GM18519 (cell line): ENCODE results near the gene TPPP.
"Not testable (repeated sequence)": the region's sequence is repeated elsewhere in the genome, so short reads cannot be mapped to it uniquely, and the experiment has no call there.

Source experiments
- ATAC-seq: cut with Tn5 transposase; IDR thresholded peaks from one replicate; pipeline ENCODE4 v1.9.1; 2021; ENCODE audit warnings: mild to moderate bottlenecking, moderate library complexity; ENCODE audit not compliant: unreplicated experiment, low FRiP score

TPPP gene

DNA sequence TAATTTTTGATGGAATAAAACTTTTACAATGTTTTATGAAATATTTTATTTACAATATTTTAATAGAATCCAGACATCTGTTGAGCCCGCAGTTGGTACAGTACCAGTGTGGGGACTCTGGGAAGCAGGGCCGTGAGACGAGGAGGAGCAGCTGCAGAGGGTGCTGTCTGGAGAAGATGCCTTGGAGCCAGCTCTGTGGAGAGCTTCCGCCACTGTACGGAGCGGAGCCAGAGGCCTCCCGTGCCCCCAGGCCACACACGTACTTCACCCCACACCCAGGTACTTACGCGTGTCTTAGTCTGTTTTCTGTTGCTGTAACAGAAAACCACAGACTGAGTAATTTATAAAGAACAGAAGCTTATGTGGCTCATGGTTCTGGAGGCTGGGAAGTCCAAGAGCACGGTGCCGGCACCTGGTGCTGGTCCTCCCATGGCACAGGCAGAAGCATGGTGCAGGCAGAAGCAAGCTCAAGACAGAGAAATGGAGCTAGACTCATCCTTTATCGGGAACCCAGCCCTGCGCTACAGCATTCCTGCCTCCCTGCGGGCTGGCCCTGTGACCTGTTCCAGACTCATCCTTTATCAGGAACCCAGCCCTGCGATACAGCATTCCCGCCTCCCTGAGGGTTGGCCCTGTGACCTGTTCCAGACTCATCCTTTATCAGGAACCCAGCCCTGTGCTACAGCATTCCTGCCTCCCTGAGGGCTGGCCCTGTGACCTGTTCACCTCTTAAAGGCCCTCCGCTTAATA is 57.7 kb downstream of the TPPP start:
- no peak for ATAC-seq

DNA sequence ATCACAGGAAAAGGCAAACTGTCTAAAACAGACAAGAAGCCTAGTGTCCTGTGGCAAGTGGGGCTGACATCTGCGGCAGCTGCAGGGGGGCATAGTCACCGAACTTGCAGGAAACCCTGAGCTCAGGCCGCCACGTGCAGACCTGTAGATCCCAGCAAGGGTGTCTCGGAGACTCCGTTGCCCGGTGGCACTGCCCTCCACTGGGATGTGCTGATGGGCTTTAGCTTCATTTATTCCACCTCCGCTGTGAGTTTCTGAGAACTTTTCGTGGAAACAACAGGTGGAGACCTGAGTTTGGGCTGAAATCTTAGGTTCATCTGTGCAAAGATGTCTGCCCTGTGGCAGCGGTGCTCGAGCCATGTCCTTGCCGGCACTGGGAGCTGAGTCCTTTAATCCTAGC is 59.0 kb downstream of the TPPP start:
- ATAC-seq = no peak

DNA sequence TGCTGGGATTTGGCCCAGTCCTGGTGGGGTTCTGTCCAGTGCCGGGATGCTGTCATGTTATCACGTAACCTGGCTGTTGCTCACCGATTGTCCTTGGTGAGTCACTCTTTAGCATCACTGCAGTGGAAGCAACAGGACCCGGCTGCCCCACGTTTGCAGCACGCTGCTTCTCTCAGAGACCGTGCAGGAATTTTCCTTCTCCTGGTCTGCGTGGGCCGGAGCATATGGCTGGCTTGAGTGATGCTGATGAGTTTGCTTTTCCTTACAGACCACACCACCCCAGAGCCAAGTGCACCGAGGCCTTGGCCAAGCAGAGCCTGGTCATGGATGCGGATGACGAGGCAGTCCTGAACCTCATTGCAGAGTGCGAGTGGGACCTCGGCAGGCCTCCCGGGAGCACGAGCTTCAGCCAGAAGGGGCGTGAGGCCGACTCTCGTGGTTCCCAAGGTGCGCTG is 59.6 kb downstream of the TPPP start:
- no peak for ATAC-seq

DNA sequence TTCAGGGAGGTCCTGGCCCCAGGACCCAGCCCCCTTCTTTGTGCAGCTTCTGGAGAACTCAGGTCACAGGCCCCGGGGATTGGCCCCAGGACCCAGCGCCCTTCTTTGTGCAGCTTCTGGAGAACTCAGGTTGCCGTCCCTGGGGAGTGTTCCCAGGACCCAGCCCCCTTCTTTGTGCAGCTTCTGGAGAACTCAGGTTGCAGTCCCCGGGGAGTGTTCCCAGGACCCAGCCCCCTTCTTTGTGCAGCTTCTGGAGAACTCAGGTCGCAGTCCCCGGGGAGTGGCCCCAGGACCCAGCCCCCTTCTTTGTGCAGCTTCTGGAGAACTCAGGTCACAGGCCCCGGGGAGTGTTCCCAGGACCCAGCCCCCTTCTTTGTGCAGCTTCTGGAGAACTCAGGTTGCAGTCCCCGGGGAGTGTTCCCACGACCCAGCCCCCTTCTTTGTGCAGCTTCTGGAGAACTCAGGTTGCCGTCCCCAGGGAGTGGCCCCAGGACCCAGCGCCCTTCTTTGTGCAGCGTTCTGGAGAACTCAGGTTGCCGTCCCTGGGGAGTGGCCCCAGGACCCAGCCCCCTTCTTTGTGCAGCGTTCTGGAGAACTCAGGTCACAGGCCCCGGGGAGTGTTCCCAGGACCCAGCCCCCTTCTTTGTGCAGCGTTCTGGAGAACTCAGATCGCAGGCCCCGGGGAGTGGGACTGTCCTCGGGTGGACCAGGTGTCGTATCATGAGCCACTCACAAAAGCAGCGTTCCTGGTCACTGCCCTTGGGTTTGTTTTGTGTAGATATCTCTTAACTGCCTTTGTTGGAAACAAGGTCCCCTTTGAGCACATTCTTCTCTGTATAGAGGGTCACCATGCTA is 64.6 kb downstream of the TPPP start:
- ATAC-seq = not testable (repeated sequence)

DNA sequence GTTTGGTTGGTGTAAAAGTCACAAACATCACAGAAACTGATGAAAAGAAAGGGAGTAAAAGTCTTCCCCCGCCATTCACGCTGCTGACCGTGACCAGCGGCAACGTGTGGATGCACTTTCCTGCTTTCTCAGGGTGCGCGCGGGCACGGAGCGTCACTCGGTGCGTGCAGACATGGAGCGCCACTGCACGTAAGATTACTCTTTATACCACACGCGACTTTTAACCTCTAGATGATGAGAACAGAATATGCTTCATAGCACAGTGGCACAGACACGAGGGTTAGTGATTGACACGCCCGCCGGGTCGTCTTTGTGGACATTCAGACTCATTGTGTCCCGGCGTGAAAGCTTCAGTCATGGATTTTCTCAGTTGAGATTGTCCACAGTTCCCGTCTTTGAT is 65.3 kb downstream of the TPPP start:
- no peak for ATAC-seq

DNA sequence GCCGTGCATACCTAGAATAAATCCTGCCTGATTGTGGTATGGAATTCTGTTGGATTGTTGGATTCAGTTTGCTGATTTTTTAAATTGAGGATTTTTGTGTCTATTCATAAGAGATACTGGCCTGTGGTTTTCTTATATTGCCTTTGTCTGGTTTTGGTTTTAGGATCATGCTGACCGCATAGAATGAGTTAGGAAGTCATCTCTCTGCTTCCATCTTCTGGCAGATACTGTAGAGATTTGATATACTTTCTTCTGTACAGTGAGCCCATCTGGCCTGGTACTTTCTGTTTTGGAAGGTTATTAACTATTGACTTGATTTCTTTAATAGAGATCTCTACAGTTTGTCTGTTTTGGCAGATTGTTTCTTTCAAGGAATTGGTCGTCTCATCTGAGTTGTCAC is 66.3 kb downstream of the TPPP start:
- no peak for ATAC-seq

DNA sequence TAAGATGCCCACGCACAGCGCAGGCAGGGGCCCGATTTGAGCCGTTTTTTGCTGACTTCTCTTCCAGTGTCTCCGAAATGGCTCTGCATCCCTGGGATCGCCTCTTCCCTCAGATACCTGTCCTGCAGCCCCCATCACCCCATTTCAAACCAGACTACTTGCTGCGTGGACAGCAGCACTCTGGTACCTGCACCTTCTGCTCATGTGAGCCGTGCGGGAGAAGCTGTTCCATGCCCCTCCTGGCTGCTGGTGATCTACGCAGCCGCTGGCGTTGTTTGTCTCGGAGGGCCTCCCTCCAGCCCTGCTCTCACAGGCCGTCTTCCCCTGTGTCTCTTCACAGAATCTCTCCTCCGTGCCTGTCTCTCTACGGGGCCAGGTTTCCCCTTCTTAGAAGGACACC is 67.6 kb downstream of the TPPP start:
- no peak for ATAC-seq

DNA sequence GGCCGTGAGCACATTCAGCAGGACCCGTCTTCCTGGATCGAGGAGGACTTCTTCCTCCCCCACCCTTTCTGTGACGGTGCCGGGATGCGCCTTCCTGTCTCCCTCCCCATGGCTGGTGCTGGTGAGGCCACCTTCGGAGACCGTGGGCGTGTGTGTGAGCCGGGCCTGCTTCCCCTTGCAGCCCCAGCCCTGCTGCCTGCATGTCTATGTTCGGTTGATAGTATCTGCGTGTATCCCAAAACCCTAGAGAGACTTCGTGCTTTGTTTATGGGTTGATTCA is 68.3 kb downstream of the TPPP start:
- ATAC-seq = no peak

DNA sequence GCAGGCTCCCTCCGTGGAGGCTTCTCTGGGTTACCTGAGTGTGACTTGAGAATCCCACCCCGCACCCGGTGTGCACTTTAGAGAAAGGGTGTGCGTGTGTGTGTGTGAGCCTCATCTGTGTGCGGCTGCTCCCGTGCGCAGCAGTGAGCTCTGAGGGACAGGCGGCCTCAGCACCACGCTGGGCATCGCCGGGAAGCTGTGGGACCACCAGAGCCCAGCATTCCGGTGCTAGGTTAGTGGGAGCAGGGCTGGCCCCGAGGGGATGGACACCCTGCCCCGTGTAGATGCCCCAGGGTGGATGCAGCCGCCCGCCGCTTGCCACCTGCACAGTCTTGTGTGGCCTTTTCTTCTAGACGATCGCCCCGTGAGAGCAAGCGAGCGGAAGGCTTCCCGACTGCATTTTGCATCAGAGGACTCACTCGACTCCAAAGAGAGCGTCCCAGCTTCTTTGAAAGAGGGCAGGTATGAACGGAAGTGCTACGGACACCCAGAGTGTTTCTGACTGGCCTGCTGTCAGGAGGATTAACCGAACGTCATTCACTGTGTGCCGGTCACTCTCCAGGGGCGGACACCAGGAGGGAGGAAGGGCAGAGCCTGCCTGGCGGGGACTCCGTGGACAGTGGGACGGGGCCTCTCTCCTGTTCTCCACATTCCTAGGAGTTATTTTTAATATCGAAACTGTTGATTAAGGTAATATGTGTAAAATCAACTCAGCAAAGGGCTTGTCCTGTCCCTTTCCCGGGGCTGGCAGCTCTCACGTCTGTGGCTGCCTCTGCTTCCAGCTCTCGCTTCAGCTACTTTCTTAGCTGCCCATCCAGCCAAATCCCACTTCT is 68.8 kb downstream of the TPPP start:
- no peak for ATAC-seq

DNA sequence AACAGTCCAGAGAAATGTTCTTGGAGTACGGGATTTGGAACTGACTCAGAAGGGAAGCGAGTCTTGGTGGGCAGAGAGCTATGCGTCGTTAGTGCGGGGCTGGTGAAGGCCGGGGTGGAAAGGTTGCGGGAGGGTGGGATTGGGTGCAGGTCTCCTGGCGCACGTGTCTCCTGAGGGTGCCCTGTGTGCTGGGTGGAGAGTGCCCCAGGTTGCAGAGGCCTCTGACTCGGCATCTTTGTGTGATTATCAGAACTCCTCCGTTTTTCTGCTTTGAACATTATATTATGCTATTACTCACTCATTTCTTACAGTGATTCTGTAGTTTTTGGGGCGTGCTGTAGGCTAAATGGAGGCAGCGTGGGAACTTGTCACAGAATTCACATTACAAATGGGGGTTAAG is 69.6 kb downstream of the TPPP start:
- no peak for ATAC-seq

DNA sequence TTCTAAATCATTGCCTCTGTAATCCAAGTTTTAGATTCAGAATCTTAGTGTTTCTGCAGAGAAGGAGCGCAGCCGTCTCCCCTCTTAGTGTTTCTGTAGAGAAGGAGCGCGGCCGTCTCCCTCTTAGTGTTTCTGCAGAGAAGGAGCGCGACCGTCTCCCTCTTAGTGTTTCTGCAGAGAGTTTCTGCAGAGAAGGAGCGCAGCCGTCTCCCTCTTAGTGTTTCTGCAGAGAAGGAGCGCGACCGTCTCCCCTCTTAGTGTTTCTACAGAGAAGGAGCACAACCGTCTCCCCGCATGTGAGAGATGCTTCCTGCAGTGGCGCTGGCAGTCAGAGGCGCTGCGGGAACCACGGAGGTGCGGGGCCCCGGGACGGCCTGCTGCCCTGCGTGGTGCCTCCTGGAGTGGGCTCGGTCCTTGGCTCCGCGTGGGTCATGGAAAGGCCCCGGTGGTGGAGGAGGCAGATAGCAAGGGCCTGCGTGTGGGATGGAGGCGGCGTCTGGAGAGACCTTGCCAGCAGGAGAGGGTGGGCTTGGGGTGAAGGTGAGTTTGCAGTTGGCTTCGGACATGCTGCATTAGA is 70.1 kb downstream of the TPPP start:
- no peak for ATAC-seq

DNA sequence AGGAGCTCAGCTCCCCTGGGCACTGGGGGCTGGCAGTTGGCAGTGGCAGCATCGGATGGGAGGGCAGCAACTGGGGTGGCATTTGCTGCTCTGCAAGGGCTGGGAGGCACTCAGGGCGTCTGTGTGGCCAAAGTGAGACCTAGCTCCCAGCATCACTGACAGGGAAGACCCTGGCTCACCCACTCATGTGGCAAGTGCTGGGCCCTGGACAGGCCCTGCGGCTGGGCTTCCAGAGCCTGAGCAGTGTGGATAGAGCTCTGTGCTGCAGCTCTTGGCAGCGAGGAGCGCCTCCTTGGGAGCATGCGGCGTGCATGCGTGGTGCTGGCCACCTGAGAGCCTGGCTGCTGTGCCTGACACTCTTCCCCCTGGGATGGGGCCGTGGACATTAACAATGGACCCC is 70.8 kb downstream of the TPPP start:
- ATAC-seq = no peak

DNA sequence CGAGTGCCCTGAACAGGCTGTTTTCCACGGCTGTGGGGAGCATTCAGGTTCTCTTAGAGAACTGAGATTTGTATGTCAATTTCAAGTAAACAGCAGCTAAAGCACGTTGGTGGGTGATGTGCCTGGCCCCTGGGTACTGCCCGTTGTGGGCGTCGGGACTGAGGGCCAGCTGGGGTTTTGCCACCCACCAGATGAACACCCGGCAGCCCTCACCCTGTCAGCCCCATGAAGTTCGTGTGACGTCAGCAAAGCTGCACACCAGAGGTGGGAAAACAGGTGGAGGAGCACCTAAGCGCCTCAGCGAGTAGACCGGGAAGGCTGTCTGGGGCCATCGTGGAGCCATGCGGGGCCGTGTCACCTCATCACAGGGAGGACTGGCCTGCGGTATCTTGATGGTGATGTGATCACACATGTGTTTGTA is 71.8 kb downstream of the TPPP start:
- no peak for ATAC-seq

DNA sequence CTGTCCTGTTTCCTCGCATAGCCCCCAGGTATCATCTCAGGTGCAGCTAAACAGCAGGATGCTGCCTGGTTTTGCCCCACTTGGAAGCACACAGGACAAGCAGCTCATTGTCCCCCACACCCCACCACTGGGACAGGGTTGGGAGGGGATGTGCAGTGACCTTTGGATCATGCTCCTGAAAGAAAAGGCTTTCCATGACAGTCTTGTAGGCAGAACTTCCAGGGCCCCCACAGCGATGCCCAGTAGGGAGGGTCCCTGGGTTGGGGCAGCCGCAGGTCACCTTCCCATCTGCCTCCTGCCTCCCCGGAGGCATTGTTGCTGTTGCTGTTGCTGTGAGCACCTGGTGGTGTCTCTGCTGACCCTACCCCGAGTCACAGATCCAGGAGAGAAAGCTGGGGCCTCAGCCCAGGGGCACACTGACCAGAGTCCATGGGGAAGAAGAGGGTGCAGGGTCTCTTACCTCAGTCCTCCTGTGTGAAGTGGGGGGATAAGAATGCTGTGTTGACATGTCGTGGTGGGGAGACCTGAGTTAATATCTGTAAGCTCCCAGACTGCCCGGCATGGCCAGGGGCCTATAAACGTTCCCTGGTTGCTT is 72.5 kb downstream of the TPPP start:
- no peak for ATAC-seq

DNA sequence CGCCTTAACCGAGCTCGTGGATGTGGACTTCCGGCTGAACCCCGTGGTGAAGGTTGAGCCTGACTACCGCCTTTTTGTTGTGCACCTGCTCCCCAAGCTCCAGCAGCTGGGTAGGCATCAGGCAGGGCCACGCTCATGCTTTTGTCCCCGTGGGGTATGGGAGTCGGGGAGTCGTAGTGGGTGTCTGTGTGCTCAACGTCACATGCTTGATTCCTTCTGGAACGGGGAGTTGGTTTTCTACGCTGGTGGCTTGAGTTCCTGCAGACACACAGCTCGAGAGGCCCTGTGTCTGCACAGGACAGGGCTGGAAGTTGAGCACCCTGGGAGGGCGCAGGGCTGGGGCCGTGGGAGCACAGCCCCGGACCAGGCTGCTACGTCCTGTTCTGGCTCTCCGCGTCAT is 73.0 kb downstream of the TPPP start:
- no peak for ATAC-seq

DNA sequence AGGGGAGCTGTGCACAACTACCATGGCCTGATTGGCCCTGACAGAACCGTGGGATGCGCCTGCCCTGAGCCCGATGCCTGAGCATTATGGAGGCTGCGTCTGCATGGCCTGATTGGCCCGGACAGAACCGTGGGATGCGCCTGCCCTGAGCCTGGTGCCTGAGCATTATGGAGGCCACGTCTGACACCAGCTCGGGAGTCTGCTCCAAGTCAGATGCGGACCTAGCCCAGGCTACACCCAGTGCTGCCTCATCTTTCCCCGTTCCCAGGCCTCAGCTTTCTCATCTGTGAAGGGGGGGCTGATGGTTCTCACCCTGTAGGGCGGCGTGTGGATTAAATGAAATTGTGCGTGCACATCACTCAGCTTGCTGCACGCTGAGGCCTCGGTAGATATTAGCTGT is 73.7 kb downstream of the TPPP start:
- ATAC-seq = no peak

DNA sequence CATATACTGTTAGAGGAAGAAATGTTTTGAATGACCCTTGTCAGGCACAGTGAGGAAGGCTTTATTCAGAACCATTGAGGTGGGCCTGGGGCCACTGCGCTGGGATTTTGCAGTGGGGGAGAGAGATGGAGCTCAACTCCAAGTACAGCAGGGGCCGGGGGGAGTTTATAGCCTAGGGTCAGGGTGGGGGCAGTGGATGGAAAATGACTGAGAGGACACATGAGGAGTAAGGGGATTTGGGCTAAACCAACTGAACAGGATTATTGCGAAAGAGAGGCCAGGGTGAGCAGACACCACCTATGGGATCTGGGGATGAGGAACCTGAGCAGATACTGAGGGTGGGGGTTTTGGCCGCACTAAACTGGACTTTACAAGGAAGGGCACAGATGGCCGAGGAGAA is 74.7 kb downstream of the TPPP start:
- no peak for ATAC-seq

DNA sequence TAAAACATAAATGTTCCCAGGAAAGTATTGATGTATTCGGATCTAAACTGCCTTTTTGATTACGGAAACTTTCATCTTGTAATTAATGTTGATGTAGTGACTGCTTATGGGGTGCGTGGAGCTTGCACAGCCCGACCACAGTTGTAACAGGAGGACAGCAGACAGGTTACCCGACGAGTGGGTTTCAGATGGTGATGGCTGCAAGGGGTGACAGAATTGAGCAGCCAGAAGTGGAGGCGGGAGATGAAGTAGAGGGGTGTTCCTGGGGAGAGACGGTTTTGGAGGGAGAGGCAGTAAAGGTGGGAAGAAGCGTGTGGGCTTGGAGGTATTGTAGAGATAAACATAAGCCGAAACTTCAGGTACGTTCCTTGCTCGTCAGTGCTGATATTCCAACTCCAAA is 75.3 kb downstream of the TPPP start:
- ATAC-seq = no peak

DNA sequence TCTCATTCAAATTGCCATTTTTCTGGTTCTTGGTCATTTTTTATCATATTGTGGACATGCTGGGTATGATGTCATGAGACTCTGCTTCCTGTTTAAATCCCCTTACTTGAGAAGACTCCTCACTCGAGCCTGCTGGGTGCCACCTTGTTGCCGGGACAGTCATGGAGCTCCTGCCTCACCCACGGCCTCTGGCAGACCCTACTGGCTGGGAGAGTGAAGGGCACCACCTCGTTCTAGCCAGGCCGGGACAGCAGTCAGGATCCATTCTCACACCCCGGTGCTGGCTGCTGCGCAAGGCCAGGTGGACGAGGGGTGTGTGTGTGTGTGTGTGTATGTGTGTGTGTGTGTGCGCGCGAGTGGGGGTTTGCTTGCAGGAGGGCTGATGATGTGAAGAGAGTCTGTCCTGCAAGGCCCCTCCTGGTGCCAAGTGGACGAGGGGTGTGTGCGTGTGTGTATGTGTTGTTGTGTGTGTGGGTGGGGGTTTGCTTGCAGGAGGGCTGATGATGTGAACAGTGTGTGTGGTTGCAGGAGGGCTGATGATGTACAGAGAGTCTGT is 76.6 kb downstream of the TPPP start:
- no peak for ATAC-seq
